A549 treated with RU486 at 1 μM for 4 hours (cell line): Measurements from ENCODE around the gene ATG14. TPM values are rescaled to one million over a fixed set of nuclear protein-coding genes. Genes with fewer than 3 reads are reported as not detected.

Source experiments
- total RNA-seq: library from RNA; stranded (reverse); fragments of 200-300 nt; extraction: Qiagen RNA extraction; gene quantifications from 5 replicates; pipeline ENCODE4 v1.2.3, GENCODE V29; 2022; ENCODE audit warnings: low read depth

Gene ATG14, protein sequence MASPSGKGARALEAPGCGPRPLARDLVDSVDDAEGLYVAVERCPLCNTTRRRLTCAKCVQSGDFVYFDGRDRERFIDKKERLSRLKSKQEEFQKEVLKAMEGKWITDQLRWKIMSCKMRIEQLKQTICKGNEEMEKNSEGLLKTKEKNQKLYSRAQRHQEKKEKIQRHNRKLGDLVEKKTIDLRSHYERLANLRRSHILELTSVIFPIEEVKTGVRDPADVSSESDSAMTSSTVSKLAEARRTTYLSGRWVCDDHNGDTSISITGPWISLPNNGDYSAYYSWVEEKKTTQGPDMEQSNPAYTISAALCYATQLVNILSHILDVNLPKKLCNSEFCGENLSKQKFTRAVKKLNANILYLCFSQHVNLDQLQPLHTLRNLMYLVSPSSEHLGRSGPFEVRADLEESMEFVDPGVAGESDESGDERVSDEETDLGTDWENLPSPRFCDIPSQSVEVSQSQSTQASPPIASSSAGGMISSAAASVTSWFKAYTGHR
- total RNA-seq = 3.2 to 5.9 TPM (median 5.6 TPM) in 5 replicates

DNA sequence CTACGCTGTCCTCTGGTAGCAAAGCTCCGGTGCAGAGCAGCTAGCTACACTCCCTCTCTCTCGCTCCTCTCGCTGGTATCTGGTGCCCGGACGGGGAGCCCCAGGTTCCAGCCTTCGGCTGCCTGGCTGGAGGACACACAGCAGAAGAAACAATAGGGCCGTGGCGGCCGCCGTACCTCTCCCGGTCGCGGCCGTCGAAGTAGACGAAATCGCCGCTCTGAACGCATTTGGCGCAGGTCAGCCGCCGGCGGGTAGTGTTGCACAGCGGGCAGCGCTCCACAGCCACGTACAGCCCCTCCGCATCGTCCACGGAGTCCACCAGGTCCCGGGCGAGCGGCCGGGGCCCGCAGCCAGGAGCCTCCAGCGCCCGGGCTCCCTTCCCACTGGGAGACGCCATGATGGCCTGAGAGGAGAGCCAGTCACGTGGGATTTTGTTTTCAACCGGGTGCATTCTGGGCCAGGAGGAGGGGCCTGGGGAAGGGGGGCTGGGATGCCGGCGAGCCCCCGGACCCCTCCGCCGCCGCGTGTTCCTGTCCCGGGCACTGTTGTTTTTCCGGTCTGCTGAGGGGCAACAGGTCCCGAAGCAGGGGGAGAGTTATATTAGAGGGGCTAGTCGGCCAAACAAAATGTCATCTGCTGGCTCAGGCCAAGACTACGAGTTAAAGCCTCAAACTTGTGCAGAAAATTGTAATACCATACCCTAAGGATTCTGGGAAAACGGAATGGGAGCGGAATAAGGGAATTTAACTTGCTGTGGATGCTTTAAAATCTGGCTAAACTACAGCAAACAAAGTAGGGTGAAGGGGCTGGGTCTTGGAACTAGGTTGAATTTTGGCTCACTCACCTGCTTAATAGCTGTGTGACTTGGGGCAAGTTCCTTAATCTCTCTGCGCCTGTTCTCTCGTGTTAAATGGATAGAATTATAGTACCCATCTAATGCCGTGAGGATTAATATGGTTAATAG, at the start of gene ATG14:
TSS of gene ATG14 (minus strand) at position 405 of the 964 bp plus-strand sequence. CDS start at position 397, 8 bp downstream.

DNA sequence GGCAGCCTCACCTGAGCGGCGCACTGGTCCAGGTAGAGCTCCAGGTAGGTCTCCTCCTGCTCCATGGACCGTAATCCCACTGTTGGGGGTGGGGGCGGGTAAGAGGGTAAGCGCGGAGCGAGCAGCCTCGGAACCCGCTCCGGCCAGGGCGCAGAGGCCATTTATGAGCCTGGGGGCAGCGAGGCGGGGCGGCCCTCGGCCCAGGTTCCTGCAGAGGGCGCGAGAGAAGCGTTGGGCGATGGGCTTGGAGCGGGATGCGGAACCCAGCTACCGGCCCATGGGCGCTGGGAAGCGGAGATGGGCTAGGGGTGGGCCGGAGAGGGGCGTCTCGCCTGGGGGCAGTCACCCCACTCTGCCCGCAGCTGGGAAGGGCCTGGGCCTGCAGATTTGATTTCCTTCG, 28.8 kb upstream of the ATG14 start, which contains the start of gene TBPL2:
TSS of gene TBPL2 (minus strand) at position 232 of the 400 bp plus-strand sequence. CDS start at position 65, 167 bp downstream.

Other genes starting within 250 kb of the ATG14 start
- gene DLGAP5, start 220.2 kb downstream of the ATG14 start, total RNA-seq = 19.2 to 42.0 TPM (median 33.7 TPM) in 5 replicates
- 10.9 to 16.3 TPM (median 14.8 TPM) in 5 replicates for gene FBXO34, start 140.4 kb downstream of the ATG14 start, total RNA-seq
- not detected in 5 replicates for gene TBPL2, start 28.8 kb upstream of the ATG14 start, total RNA-seq
- 79.9 to 151 TPM (median 115 TPM) in 5 replicates for gene KTN1, start 168.4 kb upstream of the ATG14 start, total RNA-seq